ENCODE measurements around the gene ELF5. TPM values are rescaled to one million over a fixed set of nuclear protein-coding genes. Genes with fewer than 3 reads are reported as not detected.

The ELF5 gene
- polyA plus RNA-seq, 3 donors, result 48.8 to 59.6 (median 52.7) TPM

DNA sequence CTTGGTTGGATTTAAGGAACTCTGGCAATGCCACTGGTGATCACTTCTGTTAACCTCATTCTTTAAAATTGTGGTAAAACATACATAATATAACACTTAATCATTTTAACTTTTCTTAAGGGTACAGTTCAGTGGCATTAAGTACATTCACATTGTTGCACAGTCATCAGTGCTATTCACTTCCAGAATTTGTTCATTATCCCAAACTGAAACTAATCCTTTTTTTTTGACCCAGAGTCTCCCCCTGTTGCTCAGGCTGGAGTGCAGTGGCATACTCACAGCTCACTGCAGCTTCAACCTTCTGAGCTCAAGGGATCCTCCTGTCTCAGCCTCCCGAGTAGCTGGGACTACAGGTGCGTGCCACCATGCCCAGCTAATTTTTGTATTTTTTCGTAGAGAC, 10.6 kb downstream of the ELF5 start:
- no peak for DNase-seq (ENCODE audit: extremely low read depth in 1 of 11, low read depth in 9 of 11, low spot score in 4 of 11)

DNA sequence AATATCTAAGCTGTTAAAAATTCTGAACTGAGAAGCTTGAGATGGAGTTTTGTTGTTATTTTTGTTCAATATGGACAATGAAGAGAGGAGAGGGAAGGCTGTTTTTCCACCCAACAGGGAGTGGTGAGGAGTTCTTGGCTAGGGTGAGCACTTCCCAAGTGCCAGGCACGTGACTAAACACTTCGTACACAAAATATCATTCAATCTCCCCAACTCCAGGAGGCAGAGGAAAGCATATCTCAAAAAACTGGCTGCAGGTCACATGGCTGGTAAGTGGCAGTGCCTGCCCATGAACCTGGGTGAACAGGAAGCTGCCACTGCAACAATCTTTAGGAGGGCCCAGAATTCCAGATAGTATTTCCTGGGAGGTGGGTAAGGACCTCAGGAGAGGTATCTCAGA, 11.6 kb downstream of the ELF5 start:
- no peak for DNase-seq (ENCODE audit: extremely low read depth in 1 of 11, low read depth in 9 of 11, low spot score in 4 of 11)

DNA sequence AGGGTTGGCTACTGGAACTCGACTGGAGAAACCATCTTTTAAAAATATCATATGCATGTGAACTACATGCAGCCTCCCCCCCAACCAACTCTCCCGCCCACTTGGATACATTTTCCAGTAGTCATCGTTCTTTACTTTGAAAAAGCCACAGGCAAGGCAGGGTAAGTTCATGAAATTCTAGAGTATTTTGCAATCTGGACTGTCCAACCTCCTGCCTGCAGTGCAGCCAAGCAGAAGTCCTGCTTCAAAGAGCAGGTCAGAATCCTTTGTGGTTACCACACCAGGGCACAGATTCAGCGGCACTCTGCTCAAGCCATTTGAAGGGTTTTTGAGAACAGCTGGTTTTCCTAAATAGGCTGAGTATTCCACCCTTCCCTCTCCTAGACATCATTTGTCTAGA, 12.1 kb downstream of the ELF5 start:
- DNase-seq (ENCODE audit: extremely low read depth in 1 of 11, low read depth in 9 of 11, low spot score in 4 of 11), result no peak

DNA sequence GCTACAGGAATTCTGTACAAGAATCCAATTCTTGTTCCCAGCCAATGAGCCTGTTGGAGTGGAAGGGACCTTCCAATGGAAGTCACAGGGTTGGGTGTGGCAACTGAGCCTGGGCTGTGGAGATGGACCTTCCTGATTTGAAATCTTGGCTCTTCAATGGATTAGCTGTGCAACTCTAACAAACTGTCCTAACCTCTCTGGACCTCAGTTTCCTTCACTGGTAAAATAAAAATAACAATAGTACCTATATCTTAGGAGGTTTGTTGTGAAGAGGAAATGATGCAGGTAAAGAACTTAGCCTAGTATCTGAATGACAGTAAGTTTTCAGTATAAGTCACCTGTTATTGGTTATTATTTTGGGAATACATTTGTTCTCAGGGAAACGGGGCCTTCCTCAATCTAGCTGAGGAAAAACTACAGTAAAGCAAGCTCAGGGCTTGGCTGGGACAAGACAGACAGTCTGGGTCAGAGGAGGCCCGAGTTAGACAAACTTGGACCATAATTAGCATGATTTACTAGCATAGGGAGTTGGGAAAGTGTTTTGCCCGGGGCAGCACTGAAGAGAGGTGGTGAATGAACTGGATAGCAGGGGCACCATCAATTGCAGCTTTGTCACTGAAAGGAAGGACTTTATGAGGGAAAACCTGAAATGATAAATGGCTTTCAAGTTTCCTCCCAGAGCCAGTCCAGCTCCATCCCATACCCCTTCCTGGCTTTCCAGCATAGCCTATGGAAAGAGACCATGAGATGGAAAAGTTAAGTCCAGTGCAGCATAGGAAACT, 13.7 kb downstream of the ELF5 start:
- DNase-seq (ENCODE audit: extremely low read depth in 1 of 11, low read depth in 9 of 11, low spot score in 4 of 11), result peak in 1 of 11 donors; percentile 41

DNA sequence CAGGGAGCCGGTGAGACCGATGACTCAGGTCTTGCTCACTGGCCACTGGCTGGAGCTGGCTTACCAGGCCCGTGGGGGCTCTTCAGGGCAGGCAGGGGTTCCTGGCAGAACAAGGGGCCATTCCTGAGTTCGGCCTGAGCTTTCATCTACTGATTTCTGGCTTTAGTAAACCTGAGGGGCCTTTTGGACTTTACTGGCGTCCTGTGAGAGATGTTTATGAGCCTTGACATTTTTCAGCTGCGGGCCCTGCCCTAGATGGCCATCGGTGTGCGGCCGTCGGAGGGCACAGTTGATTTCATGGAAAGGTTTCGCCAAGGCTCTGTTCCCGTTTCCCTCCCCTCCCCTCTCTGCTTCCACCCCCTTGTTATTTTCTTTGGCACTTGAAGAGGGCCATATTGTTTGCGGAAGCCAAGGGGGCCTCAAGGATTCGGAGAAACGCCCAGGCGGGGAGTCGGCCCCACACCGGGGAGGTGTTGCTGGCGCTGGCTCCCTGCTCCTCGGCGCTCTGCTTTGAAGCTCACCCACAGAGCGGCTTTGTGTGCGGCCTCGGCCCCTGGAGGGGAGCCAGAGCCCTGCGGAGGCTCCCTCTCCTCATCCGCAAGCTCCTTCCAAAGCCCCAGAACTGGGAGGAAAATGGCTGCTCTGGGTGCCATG, 17.7 kb downstream of the ELF5 start:
- no peak for DNase-seq (ENCODE audit: extremely low read depth in 1 of 11, low read depth in 9 of 11, low spot score in 4 of 11)

DNA sequence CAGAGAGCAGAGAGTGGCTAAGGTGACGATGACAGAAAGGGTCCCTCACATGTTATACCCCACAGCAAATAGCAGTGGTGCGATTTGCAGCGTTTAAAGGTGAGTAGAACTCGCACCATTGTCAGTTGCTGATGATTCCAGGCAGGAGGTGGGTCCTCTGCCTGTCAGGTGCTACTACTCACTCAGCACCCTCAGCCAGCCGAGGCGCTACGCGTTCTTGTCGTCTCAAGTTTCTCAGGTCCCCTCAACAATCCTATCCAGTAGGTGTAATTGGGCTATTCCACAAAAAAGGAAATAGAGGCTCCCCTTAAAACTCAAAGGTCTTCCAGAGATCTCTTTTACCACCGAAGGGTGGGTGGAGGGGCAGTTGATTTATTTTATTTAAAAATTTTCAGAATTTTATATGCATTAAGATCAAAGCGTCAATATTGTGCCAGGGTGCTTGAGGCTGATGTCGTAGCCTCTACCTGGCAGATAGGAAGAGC, 18.3 kb downstream of the ELF5 start:
- no peak for DNase-seq (ENCODE audit: extremely low read depth in 1 of 11, low read depth in 9 of 11, low spot score in 4 of 11)

DNA sequence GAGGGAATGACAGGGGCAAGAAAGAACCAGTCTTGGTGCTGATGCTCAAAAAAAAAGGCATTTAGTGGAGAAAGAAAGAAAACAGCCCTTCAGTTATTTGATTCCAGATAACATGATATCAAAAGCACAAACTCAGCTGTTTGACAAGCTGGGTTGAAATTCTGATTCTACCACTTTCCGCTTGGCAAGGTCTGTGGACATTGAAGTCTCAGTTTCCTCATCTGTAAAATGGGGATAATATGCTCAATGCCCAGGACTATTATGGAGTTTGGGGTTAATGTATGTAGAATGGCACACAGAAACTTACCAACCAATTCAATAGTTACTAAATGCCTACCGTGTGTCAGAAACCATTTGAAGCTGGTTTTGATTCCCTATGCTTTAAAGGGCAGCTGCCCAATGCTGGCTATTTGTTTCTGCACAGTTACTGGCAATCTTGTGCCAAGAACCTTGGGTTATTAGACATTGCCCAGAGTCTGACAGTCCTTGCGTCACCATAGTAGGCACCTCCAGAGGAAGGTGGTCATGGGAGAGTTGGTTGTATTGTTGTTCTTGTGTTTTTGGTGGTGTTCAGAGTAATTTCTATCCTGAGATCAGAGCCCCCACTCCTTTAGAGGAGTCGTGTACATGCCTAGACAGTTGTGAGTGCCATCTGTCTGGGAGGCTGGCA, 19.5 kb downstream of the ELF5 start:
- no peak for DNase-seq (ENCODE audit: extremely low read depth in 1 of 11, low read depth in 9 of 11, low spot score in 4 of 11)

DNA sequence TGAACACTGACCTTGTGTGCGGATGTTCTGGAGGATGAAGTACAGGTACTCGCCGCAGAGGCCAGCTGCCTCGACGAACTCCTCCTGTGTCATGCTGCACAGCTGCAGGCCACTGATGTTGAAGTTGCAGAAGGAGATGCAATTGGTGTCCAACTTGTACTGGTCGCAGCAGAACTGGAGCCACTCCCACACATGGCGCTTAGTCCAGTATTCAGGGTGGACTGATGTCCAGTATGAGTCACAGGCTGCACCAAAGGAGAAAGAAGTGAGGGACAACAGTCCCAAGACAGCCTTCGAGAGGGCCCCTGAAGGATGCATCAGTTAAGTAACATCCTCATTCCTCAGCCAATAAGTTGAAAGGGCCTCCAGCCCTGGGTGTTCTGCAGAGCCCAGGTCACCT, 20.1 kb downstream of the ELF5 start:
- no peak for DNase-seq (ENCODE audit: extremely low read depth in 1 of 11, low read depth in 9 of 11, low spot score in 4 of 11)

DNA sequence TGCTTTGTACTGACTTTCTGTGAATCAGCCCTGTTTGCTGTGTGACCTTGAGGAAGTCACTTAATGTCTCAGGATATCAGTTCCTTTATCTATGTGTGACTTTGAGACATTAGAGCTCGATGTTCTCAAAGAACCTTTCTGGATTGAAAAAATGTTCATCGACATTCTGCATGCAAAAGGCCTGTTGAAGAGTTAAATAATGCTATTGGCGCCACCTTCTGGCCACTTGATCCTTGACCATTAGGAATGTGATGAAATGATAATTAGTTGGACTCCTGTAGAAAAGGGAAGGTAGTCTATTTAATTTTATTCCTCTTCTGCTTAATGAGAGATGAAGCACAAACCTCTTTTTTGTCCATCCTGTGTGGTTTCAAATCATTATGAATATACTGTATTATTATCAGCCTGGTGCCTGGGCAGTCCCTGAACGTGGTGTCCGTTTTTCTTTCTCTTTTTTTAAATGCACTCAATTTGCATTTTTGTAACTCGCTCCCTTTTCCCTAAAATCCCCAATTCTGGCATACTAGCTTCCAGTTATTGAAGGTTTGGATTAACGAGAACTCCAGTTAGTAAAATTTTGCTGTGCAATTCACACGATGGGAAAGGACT, 20.7 kb downstream of the ELF5 start:
- peak in 8 of 11 donors; percentile 44 to 72 (median 56) for DNase-seq (ENCODE audit: extremely low read depth in 1 of 11, low read depth in 9 of 11, low spot score in 4 of 11)

DNA sequence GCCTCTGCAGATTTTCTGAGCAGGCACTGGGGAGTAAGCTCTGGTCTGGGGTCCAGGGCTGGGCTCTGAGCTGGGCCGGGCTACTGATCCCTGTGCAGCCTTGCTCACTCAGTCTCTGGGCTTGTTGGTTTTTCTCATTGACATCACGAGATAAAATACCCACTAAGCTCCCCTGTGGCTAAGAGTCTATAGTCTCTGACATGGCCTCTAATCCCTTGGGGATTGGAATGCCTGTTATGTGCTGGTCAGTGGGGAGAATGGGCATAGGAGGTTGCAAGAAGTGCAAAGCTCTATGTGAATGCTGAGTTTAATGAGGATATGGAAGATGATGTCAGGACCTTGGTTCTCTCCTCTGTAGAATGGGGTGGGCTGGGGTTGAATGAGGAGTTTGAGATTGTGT, 23.3 kb downstream of the ELF5 start:
- DNase-seq (ENCODE audit: extremely low read depth in 1 of 11, low read depth in 9 of 11, low spot score in 4 of 11), result no peak

DNA sequence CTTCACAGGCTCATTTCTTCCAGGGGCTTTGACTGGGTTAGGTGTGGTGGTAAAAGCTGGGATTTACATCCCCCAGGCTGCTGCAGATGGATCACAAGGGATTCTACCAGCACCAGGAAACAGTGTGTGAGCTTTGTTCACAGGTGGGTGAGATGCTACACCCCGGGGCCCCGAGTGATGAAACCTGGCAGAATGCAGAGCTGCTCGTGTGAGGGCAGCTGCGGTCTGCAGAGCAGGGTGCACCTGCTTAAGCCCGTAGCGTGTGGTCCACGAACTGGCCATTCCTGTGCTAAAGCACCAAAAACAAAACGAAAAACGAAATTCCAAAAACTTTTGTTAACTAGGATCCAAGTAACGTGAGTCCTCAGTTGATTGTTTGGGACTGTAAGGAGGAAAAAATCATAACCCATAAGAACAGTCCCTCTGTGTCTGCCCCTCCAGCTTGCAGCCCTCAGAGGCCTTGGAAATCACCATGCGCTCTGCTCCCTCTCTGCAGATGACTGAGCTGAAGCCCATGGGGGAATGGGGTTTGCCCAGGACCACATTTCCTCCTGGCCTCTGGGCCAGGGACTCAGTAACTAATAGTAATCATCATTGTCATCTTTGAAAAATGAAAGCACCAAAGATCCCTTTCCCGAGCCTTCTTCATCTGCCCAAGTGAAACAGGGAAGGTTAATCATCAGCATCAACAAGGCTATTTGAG, 24.6 kb downstream of the ELF5 start:
- DNase-seq (ENCODE audit: extremely low read depth in 1 of 11, low read depth in 9 of 11, low spot score in 4 of 11), result no peak

DNA sequence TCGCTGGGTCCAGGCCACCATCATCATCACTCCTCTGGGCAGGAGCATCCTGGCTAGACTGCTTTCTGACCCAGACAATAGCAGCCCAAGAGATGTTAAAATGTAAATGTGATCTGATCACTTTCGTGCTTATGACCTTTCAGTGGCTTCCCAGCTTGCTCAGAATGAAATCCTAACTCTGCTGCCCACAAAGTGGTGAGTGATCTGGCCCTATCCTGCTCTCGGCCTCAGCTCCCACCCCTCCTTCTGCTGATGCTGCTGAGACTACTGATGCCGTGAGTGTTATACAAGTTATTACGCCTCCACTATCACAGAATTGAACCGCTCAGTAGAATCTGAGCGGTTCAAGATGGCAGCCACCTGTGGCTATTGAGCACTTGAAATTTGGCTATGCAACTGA, 26.2 kb downstream of the ELF5 start:
- no peak for DNase-seq (ENCODE audit: extremely low read depth in 1 of 11, low read depth in 9 of 11, low spot score in 4 of 11)

DNA sequence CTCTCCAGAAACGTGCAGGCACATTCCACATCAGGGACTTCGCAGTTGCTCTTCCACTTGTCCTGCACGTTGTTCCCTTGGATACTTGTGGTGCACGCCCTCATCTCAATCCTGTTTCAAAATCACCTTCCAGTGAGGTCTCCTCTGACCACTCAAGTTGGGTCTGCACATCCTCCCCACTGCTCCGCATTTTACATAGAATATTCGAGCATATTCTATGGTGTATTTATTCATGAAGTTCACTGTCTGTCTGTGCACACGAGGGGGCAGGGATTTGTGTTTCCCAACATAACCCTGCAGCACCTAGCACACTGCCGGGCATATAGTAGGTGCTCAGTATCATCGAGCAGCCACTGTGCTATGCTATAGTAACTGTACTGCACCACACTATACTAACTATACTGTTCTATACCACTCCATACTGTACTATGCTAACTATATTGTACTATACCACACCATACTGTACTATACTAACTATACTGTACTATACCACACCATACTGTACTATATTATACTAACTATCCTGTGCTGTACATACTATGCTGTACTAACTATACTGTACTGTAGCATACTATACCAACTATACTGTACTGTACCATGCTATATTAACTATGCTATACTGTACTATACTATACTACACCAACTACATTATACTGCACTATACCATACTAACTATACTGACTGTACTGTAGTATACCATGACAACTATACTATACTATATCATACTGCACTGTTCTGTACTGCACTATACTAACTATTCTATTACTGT, 30.3 kb downstream of the ELF5 start:
- no peak for DNase-seq (ENCODE audit: extremely low read depth in 1 of 11, low read depth in 9 of 11, low spot score in 4 of 11)

DNA sequence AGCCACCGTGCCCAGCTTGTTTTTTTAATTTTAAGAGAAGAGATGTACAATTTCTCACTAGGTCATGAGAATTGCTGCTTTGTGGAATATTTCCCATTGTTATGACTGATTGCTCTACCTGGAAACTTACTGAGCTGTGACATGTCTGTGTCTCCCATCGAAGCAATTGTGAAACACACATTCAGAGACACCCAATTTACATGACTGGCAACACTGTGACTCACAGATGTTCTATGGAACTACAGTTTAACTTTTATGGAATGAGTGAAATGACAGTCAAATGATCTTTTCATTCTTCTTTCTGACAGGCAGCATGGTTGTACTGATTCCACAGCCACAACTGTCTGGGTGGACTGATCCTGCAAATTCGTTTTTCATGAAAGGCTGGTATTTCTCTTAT, 32.3 kb downstream of the ELF5 start:
- no peak for DNase-seq (ENCODE audit: extremely low read depth in 1 of 11, low read depth in 9 of 11, low spot score in 4 of 11)

DNA sequence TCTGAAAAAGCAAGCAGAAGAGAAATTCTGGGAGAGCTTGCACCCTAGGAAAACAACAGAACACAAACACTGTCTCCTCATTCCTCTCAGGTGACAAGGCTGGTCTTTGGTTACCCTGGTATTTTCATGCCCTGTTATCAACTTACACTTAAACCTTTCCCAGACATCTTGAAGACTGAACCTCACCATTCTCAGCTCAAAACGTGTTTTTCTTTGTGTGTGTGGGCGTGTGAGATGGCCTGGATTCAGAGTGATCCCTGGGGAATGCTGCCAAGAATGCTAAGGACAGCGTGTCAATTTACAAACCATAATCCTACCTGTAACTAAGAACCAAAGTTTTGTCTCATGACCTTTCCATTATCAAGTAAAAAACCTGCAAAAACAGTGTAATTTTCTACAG, 33.3 kb downstream of the ELF5 start:
- DNase-seq (ENCODE audit: extremely low read depth in 1 of 11, low read depth in 9 of 11, low spot score in 4 of 11), result no peak

DNA sequence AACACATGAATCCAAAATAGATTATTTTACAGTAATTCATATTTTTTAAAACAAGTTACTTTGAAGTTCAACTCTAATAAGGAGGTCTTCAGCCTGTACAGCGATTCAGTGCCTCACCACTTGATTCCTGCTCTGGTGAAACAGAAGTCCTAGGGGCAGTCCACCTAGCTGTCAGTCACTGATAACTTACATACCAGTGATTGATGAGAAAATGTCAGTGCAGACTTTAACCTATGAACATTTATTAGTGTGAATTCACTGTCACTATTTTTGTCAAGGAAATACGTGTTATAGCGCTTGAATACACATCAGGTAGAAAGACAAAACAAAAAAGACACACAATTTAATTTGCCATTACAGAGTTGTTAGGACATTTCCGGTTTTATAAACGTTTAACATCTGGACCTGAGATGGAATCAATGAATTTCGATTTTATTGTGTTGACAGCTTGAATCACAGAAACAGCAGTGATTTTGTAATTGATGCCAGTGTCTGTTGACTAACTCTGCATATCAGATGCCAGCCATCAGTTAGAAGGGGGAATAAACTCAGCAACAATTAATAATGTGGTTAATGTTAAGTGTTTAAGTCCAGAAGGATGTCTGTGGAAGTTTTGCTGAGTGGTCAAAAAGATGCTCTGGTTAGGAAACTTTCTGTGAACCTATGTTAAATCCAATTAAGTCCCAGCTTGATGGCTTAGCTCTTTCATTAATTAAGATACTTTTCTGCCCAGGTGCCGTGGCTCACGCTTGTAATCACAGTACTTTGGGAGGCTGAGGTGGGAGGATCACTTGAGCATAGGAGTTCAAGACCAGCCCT, 34.5 kb downstream of the ELF5 start:
- DNase-seq (ENCODE audit: extremely low read depth in 1 of 11, low read depth in 9 of 11, low spot score in 4 of 11), result no peak

DNA sequence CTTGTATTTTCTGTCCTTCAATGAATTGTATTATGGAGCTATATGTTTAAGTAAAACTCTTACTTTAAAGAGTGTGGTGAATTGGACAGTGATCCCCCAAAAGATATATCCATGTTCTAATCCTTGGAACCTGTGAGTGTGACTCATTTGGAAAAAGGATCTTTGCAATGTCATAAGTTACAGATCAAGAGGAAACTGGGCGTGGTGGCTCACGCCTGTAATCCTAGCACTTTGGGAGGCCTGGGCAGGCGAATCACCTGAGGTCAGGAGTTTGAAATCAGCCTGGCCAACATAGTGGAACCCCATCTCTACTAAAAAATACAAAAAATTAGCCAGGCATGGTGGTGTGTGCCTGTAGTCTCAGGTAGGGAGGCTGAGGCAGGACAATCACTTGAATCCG, 36.7 kb downstream of the ELF5 start:
- no peak for DNase-seq (ENCODE audit: extremely low read depth in 1 of 11, low read depth in 9 of 11, low spot score in 4 of 11)

DNA sequence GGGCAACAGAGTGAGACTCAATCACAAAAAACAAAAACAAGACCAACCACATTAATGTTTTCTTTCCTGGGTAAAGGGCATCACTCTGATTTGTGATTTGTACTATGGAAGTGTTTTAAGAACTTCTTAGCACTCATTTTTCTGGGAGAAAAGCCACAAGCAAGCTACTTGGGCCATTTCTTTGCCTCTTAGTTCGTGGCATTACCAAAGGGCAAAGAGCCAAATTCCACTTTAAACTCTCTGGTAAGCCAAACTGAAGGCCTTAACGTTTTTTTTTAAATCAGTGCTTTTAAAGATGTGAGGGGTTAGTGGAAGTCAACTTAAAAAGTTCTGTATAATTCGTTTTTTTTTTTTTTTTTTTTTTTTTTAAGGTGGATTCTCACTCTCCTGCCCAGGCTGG, 37.9 kb downstream of the ELF5 start:
- no peak for DNase-seq (ENCODE audit: extremely low read depth in 1 of 11, low read depth in 9 of 11, low spot score in 4 of 11)
